ENCODE measurements around the gene ARTN.

Gene ARTN

DNA sequence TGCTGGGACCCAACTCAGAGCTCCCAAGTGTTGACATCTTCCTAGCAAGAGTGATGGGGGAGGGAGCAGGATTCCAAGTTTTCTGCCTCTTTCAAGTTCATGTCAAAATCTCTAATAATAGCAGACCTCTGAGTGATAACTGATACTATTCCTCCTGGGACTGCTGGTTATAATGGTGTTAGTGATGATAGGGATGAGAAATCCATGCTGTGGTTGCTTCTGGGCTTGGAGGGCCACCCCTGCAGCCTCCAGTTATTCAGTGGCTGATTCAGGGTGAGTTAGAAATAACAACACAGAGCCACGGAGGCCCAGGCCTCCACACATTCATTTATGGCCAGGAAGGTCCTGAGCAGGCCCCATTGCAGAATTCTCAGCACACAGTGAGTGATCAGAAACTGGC lies 40.6 kb upstream of the ARTN start:
- Histone ChIP-seq H3K27me3 (ENCODE audit: control insufficient read depth in 1 of 2, insufficient read depth in 1 of 2, low read length in 2 of 2) (peaks cover 0 to 13% of the 10 kb centered on the region in 2 experiments), H3K9ac (ENCODE audit: low read length) (no peak overlapping the region), H3K27ac (ENCODE audit: low read length, poor library complexity, severe bottlenecking) (no peak overlapping the region), H2AFZ (ENCODE audit: low read depth, low read length) (no peak overlapping the region), H3K14ac (ENCODE audit: low read length in 2 of 2) (no peak overlapping the region), H3K4me2 (ENCODE audit: low read length, poor library complexity, severe bottlenecking) (no peak overlapping the region), H2BK15ac (ENCODE audit: low read depth, poor library complexity, severe bottlenecking) (no peak overlapping the region), H3K4ac (ENCODE audit: low read depth in 1 of 2, low read length in 2 of 2) (no peak overlapping the region), H3K4me1 (ENCODE audit: control insufficient read depth, insufficient read depth, low read depth, low read length) (peaks cover 6% of the 10 kb centered on the region), H3K4me3 (ENCODE audit: insufficient read depth in 1 of 2, low read depth in 1 of 2, low read length in 2 of 2) (no peak overlapping the region), H3K36me3 (ENCODE audit: control insufficient read depth in 1 of 2, insufficient read depth in 2 of 2, low read depth in 1 of 2, low read length in 2 of 2) (peaks cover 10 to 37% of the 10 kb centered on the region in 2 experiments), H2BK5ac (ENCODE audit: low read depth, low read length, poor library complexity, severe bottlenecking) (no peak overlapping the region), H2AK5ac (ENCODE audit: low read length, severe bottlenecking) (no peak overlapping the region), H2BK120ac (ENCODE audit: low read depth, low read length) (no peak overlapping the region), H2BK12ac (ENCODE audit: low read length in 2 of 2) (no peak overlapping the region), H4K8ac (ENCODE audit: low read length) (peak overlapping the region; percentile 48), H4K91ac (ENCODE audit: low read length) (peak overlapping the region; percentile 28), H3K18ac (ENCODE audit: low read depth in 1 of 2, low read length in 2 of 2) (no peak overlapping the region), H3K79me1 (replicated peaks; ENCODE audit: low read length, poor library complexity, severe bottlenecking) (peaks cover 4% of the 10 kb centered on the region), H3K9me3 (ENCODE audit: control insufficient read depth, low read length) (no peaks in the 10 kb centered on the region), H3K23ac (ENCODE audit: low read length in 2 of 2) (no peak overlapping the region)
- 87% methylated on average over 1 of the region's 1 CpG for WGBS
- no peak for DNase-seq

DNA sequence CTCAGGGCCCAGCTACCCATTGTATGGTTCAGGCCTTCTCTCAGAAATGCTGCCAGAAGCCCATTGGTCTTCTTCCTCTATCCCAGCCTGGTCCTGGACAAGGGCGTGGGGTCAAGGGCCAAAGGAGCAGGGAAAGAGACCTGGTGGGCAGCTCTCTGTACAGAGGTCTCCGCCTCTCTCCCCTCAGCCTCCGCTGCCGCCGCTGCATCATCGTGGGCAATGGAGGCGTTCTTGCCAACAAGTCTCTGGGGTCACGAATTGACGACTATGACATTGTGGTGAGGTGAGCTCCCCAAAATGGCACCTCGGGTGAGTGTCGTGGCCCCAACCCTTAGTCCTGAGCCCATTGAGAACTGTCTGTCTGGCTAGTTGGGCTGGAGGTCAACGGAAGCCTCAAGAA lies 34.6 kb upstream of the ARTN start:
- Histone ChIP-seq H2BK12ac (ENCODE audit: low read length in 2 of 2) (no peak overlapping the region), H2BK15ac (ENCODE audit: low read depth, poor library complexity, severe bottlenecking) (no peak overlapping the region), H3K27ac (ENCODE audit: low read length, poor library complexity, severe bottlenecking) (no peak overlapping the region), H2AFZ (ENCODE audit: low read depth, low read length) (no peak overlapping the region), H2AK5ac (ENCODE audit: low read length, severe bottlenecking) (no peak overlapping the region), H3K4me3 (ENCODE audit: insufficient read depth in 1 of 2, low read depth in 1 of 2, low read length in 2 of 2) (no peak overlapping the region), H2BK5ac (ENCODE audit: low read depth, low read length, poor library complexity, severe bottlenecking) (no peak overlapping the region), H3K4ac (ENCODE audit: low read depth in 1 of 2, low read length in 2 of 2) (no peak overlapping the region), H3K9me3 (ENCODE audit: control insufficient read depth, low read length) (no peaks in the 10 kb centered on the region), H3K18ac (ENCODE audit: low read depth in 1 of 2, low read length in 2 of 2) (no peak overlapping the region), H3K4me1 (ENCODE audit: control insufficient read depth, insufficient read depth, low read depth, low read length) (no peaks in the 10 kb centered on the region), H2BK120ac (ENCODE audit: low read depth, low read length) (no peak overlapping the region), H4K91ac (ENCODE audit: low read length) (no peak overlapping the region), H3K27me3 (ENCODE audit: control insufficient read depth in 1 of 2, insufficient read depth in 1 of 2, low read length in 2 of 2) (peaks cover 0 to 24% of the 10 kb centered on the region in 2 experiments), H3K36me3 (ENCODE audit: control insufficient read depth in 1 of 2, insufficient read depth in 2 of 2, low read depth in 1 of 2, low read length in 2 of 2) (peaks cover 63 to 79% of the 10 kb centered on the region in 2 experiments), H3K14ac (ENCODE audit: low read length in 2 of 2) (no peak overlapping the region), H3K4me2 (ENCODE audit: low read length, poor library complexity, severe bottlenecking) (no peak overlapping the region), H3K79me1 (replicated peaks; ENCODE audit: low read length, poor library complexity, severe bottlenecking) (peaks cover 1% of the 10 kb centered on the region), H3K9ac (ENCODE audit: low read length) (no peak overlapping the region), H3K23ac (ENCODE audit: low read length in 2 of 2) (no peak overlapping the region), H4K8ac (ENCODE audit: low read length) (no peak overlapping the region)
- no peak for DNase-seq
- WGBS = 97% methylated on average over 12 of the region's 12 CpGs

DNA sequence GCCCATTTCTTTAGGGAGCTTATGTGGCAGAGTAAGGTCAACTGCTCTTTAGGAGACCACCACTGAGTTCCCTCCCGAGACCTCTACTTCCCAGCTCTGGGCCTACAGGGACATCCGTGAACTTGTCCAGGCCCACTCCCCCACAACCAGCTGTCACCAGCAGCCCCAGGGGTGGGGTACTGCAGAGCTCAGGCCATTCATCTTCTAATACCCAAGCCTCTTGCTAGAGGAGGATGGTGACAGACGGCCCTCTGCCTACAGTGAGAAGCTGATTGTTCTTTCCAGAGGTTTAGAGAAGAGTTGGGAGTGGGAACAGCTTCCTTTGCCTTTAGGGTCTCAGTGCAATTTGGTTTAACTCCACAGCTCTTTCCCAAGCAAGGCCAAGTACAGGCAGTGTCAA lies 33.2 kb upstream of the ARTN start:
- peaks cover 66% of the 10 kb centered on the region in 2 experiments for H3K36me3 ChIP-seq (ENCODE audit: control insufficient read depth in 1 of 2, insufficient read depth in 2 of 2, low read depth in 1 of 2, low read length in 2 of 2)
- H4K91ac ChIP-seq (ENCODE audit: low read length) = no peak overlapping the region
- H2AFZ ChIP-seq (ENCODE audit: low read depth, low read length) = no peak overlapping the region
- peaks cover 1% of the 10 kb centered on the region for H3K79me1 ChIP-seq (replicated peaks; ENCODE audit: low read length, poor library complexity, severe bottlenecking)
- H3K4ac ChIP-seq (ENCODE audit: low read depth in 1 of 2, low read length in 2 of 2) = no peak overlapping the region
- H2AK5ac ChIP-seq (ENCODE audit: low read length, severe bottlenecking) = no peak overlapping the region
- no peak overlapping the region for H3K4me2 ChIP-seq (ENCODE audit: low read length, poor library complexity, severe bottlenecking)
- H2BK5ac ChIP-seq (ENCODE audit: low read depth, low read length, poor library complexity, severe bottlenecking) = no peak overlapping the region
- 93% methylated on average over 3 of the region's 3 CpGs for WGBS
- no peak overlapping the region for H2BK120ac ChIP-seq (ENCODE audit: low read depth, low read length)
- H3K27me3 ChIP-seq (ENCODE audit: control insufficient read depth in 1 of 2, insufficient read depth in 1 of 2, low read length in 2 of 2) = peaks cover 0 to 24% of the 10 kb centered on the region in 2 experiments
- no peak overlapping the region for H3K9ac ChIP-seq (ENCODE audit: low read length)
- no peak overlapping the region for H2BK15ac ChIP-seq (ENCODE audit: low read depth, poor library complexity, severe bottlenecking)
- H3K14ac ChIP-seq (ENCODE audit: low read length in 2 of 2) = no peak overlapping the region
- H3K9me3 ChIP-seq (ENCODE audit: control insufficient read depth, low read length) = no peaks in the 10 kb centered on the region
- H3K4me1 ChIP-seq (ENCODE audit: control insufficient read depth, insufficient read depth, low read depth, low read length) = no peaks in the 10 kb centered on the region
- H3K4me3 ChIP-seq (ENCODE audit: insufficient read depth in 1 of 2, low read depth in 1 of 2, low read length in 2 of 2) = no peak overlapping the region
- no peak overlapping the region for H2BK12ac ChIP-seq (ENCODE audit: low read length in 2 of 2)
- no peak overlapping the region for H4K8ac ChIP-seq (ENCODE audit: low read length)
- no peak for DNase-seq
- no peak overlapping the region for H3K27ac ChIP-seq (ENCODE audit: low read length, poor library complexity, severe bottlenecking)
- no peak overlapping the region for H3K23ac ChIP-seq (ENCODE audit: low read length in 2 of 2)
- no peak overlapping the region for H3K18ac ChIP-seq (ENCODE audit: low read depth in 1 of 2, low read length in 2 of 2)

DNA sequence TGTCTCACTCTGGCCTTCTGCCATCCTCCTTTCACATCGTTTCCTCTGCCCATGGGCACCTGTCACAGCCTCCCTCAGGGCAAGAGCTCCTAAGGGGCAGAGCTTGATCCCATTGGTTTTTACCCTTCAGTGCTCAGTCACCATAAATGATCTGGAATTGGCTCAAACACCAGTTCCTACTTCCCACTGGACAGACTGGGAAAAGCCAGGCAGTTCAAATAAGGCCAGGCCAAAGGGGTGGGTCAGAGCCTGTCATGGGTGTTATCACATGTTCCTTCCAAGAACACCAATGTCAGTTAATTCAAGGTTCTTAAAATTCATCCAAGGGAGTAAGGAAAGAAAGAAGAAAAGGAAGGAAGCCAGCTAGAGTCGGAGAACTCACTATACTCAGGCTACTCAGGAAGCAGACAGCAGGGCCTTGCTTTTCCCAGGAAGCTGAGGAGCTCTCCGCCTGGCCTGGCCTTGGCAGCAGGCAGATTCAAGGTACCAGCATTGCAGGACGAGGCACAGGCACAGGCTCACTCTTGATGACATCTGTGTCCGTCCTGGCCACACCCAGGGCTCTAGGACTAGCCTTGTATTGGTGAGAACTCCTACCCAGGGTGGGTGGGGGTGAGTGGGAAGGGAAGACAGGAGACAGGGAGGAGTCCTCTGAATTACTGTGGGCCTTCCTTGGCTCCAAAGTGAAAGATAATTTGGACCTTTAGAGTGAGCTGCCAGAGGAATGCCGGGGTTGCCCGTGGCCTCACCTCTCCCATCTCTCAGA lies 32.2 kb upstream of the ARTN start:
- Histone ChIP-seq H3K23ac (ENCODE audit: low read length in 2 of 2) (no peak overlapping the region), H2BK120ac (ENCODE audit: low read depth, low read length) (no peak overlapping the region), H4K91ac (ENCODE audit: low read length) (no peak overlapping the region), H3K4me1 (ENCODE audit: control insufficient read depth, insufficient read depth, low read depth, low read length) (no peaks in the 10 kb centered on the region), H3K18ac (ENCODE audit: low read depth in 1 of 2, low read length in 2 of 2) (no peak overlapping the region), H3K79me1 (replicated peaks; ENCODE audit: low read length, poor library complexity, severe bottlenecking) (peaks cover 1% of the 10 kb centered on the region), H3K9ac (ENCODE audit: low read length) (no peak overlapping the region), H3K36me3 (ENCODE audit: control insufficient read depth in 1 of 2, insufficient read depth in 2 of 2, low read depth in 1 of 2, low read length in 2 of 2) (peaks cover 56 to 65% of the 10 kb centered on the region in 2 experiments), H2AFZ (ENCODE audit: low read depth, low read length) (no peak overlapping the region), H2BK12ac (ENCODE audit: low read length in 2 of 2) (no peak overlapping the region), H3K14ac (ENCODE audit: low read length in 2 of 2) (no peak overlapping the region), H3K4me3 (ENCODE audit: insufficient read depth in 1 of 2, low read depth in 1 of 2, low read length in 2 of 2) (no peak overlapping the region), H2BK5ac (ENCODE audit: low read depth, low read length, poor library complexity, severe bottlenecking) (no peak overlapping the region), H2AK5ac (ENCODE audit: low read length, severe bottlenecking) (no peak overlapping the region), H3K4ac (ENCODE audit: low read depth in 1 of 2, low read length in 2 of 2) (no peak overlapping the region), H3K27me3 (ENCODE audit: control insufficient read depth in 1 of 2, insufficient read depth in 1 of 2, low read length in 2 of 2) (peaks cover 0 to 16% of the 10 kb centered on the region in 2 experiments), H2BK15ac (ENCODE audit: low read depth, poor library complexity, severe bottlenecking) (no peak overlapping the region), H4K8ac (ENCODE audit: low read length) (no peak overlapping the region), H3K27ac (ENCODE audit: low read length, poor library complexity, severe bottlenecking) (no peak overlapping the region), H3K9me3 (ENCODE audit: control insufficient read depth, low read length) (no peaks in the 10 kb centered on the region), H3K4me2 (ENCODE audit: low read length, poor library complexity, severe bottlenecking) (no peak overlapping the region)
- no peak for DNase-seq
- 93% methylated on average over 7 of the region's 7 CpGs for WGBS

Data from mesenchymal stem cell (in vitro differentiated cells and primary cell).